ENCODE measurements around the gene ITGA8.
"Not testable (repeated sequence)": the region's sequence is repeated elsewhere in the genome, so short reads cannot be mapped to it uniquely, and the experiment has no call there.

Gene ITGA8

GRCh38 chr10:15719899-15720634 is at the start of gene ITGA8:
Gene ITGA8 (minus strand): TSS chr10:15719922. CDS start chr10:15719771, 151 bp downstream.
- peak; percentile 25 for DNase-seq (ENCODE audit: low read depth)

- DNase-seq (ENCODE audit: low read depth) = no peak
Observed at GRCh38 chr10:15764892-15765454, 45.3 kb upstream of the ITGA8 start.

- DNase-seq (ENCODE audit: low read depth) = no peak
Observed at GRCh38 chr10:15763006-15763405, 43.3 kb upstream of the ITGA8 start.

- not testable (repeated sequence) for DNase-seq (ENCODE audit: low read depth)
Observed at GRCh38 chr10:15762239-15762638, 42.5 kb upstream of the ITGA8 start.

- DNase-seq (ENCODE audit: low read depth) = not testable (repeated sequence)
Observed at GRCh38 chr10:15761224-15761623, 41.5 kb upstream of the ITGA8 start.

- no peak for DNase-seq (ENCODE audit: low read depth)
Observed at GRCh38 chr10:15760681-15761080, 41.0 kb upstream of the ITGA8 start.

GRCh38 chr10:15759265-15759664 is 39.5 kb upstream of the ITGA8 start:
- no peak for DNase-seq (ENCODE audit: low read depth)

GRCh38 chr10:15758618-15759017 is 38.9 kb upstream of the ITGA8 start:
- no peak for DNase-seq (ENCODE audit: low read depth)

- DNase-seq (ENCODE audit: low read depth) = no peak
Observed at GRCh38 chr10:15754937-15755336, 35.2 kb upstream of the ITGA8 start.

GRCh38 chr10:15751046-15751445 is 31.3 kb upstream of the ITGA8 start:
- DNase-seq (ENCODE audit: low read depth) = no peak

GRCh38 chr10:15748126-15748525 is 28.4 kb upstream of the ITGA8 start:
- no peak for DNase-seq (ENCODE audit: low read depth)

- no peak for DNase-seq (ENCODE audit: low read depth)
Observed at GRCh38 chr10:15747632-15748031, 27.9 kb upstream of the ITGA8 start.

- DNase-seq (ENCODE audit: low read depth) = no peak
Observed at GRCh38 chr10:15745751-15746150, 26.0 kb upstream of the ITGA8 start.

GRCh38 chr10:15744217-15744865 is 24.6 kb upstream of the ITGA8 start:
- DNase-seq (ENCODE audit: low read depth) = peak; percentile 59

- DNase-seq (ENCODE audit: low read depth) = no peak
Observed at GRCh38 chr10:15743443-15743842, 23.7 kb upstream of the ITGA8 start.

- DNase-seq (ENCODE audit: low read depth) = no peak
Observed at GRCh38 chr10:15742836-15743235, 23.1 kb upstream of the ITGA8 start.

- DNase-seq (ENCODE audit: low read depth) = no peak
Observed at GRCh38 chr10:15742102-15742501, 22.4 kb upstream of the ITGA8 start.

- DNase-seq (ENCODE audit: low read depth) = no peak
Observed at GRCh38 chr10:15741581-15741980, 21.9 kb upstream of the ITGA8 start.

- DNase-seq (ENCODE audit: low read depth) = no peak
Observed at GRCh38 chr10:15740261-15740660, 20.5 kb upstream of the ITGA8 start.

GRCh38 chr10:15739254-15739970 is 19.7 kb upstream of the ITGA8 start:
- DNase-seq (ENCODE audit: low read depth) = no peak

GRCh38 chr10:15738270-15738925 is 18.7 kb upstream of the ITGA8 start:
- DNase-seq (ENCODE audit: low read depth) = no peak

GRCh38 chr10:15737656-15738055 is 17.9 kb upstream of the ITGA8 start:
- no peak for DNase-seq (ENCODE audit: low read depth)
